Measurements from ENCODE around the gene SCAMP1.

DNA sequence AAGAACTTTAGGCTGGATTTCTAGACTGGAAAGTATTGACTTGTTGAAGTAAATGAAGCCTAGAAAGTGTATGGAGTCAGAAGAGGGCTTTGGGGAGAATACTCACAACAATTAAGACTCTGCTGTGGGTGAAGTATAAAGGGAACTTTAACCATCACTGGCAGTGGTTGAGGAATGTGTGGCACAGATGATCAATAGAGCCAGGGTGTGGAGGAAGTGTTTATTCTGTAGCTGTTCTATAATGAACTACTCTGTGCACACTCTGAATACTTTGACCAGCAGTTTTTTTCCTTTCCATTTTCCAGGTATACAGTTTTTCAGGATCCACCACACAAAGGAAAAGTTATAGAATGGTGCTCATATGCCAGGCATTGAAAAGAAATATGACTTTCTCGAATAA lies 106.7 kb downstream of the SCAMP1 start:
- TF ChIP-seq, protein P1, sequence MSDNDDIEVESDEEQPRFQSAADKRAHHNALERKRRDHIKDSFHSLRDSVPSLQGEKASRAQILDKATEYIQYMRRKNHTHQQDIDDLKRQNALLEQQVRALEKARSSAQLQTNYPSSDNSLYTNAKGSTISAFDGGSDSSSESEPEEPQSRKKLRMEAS (IDR thresholded peaks at IDR 0.05): no peak
- TF ChIP-seq PITX1 (CRISPR knock-in tag; IDR thresholded peaks at IDR 0.05) (no peak), IKZF1 (IDR thresholded peaks at IDR 0.05) (no peak), ZSCAN29 (CRISPR knock-in tag; conservative IDR thresholded peaks at IDR 0.05) (no peak), JUND (CRISPR knock-in tag; IDR thresholded peaks at IDR 0.05) (no peak), NONO (IDR thresholded peaks at IDR 0.05) (no peak), NONO (CRISPR knock-in tag; conservative IDR thresholded peaks at IDR 0.05) (no peak), GATAD1 (CRISPR knock-in tag; IDR thresholded peaks at IDR 0.05) (no peak), ZFP82 (CRISPR knock-in tag; IDR thresholded peaks at IDR 0.05; ENCODE audit: borderline replicate concordance) (no peak), XRCC5 (optimal IDR thresholded peaks at IDR 0.05; ENCODE audit: low read length) (no peak)
- TF ChIP-seq, protein P2, sequence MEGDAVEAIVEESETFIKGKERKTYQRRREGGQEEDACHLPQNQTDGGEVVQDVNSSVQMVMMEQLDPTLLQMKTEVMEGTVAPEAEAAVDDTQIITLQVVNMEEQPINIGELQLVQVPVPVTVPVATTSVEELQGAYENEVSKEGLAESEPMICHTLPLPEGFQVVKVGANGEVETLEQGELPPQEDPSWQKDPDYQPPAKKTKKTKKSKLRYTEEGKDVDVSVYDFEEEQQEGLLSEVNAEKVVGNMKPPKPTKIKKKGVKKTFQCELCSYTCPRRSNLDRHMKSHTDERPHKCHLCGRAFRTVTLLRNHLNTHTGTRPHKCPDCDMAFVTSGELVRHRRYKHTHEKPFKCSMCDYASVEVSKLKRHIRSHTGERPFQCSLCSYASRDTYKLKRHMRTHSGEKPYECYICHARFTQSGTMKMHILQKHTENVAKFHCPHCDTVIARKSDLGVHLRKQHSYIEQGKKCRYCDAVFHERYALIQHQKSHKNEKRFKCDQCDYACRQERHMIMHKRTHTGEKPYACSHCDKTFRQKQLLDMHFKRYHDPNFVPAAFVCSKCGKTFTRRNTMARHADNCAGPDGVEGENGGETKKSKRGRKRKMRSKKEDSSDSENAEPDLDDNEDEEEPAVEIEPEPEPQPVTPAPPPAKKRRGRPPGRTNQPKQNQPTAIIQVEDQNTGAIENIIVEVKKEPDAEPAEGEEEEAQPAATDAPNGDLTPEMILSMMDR (CRISPR knock-in tag; IDR thresholded peaks at IDR 0.05): no peak

Measured in HepG2 (cell line).